Transverse colon (tissue), 4 donors: Measurements from ENCODE around the gene UBE2V1. TPM values are rescaled to one million over a fixed set of nuclear protein-coding genes. Genes with fewer than 3 reads are reported as not detected.
A peak's percentile ranks its signal among the peaks of the same experiment; 100 is the strongest.

Experiments used
- DNase-seq: peaks from one replicate; pipeline ENCODE4 v3.0.0-alpha.2; 2019
- H3K27ac ChIP-seq, 4 donors: fragments of 200-600 bp; sonication (generic); 2 replicates each; pipeline ENCODE4 v1.5.1; 2016 to 2018; ENCODE audit warnings: inconsistent platforms in 4 of 4
- H3K27me3 ChIP-seq: fragments of 200-600 bp; sonication (generic); 2 replicates; pipeline ENCODE4 v1.5.1; 2017; ENCODE audit warnings: inconsistent platforms
- H3K36me3 ChIP-seq, 4 donors: fragments of 200-600 bp; sonication (generic); 2 replicates each; pipeline ENCODE4 v1.5.1; 2017 to 2019; ENCODE audit warnings: inconsistent platforms in 4 of 4
- H3K4me1 ChIP-seq, 4 donors: fragments of 200-600 bp; sonication (generic); 2 replicates each; pipeline ENCODE4 v1.5.1; 2017 to 2020; ENCODE audit warnings: inconsistent platforms in 4 of 4
- H3K4me3 ChIP-seq, 4 donors: fragments of 200-600 bp; sonication (generic); 1 replicate in 1 of 4; 2 replicates in 3 of 4; pipeline versions ENCODE4 v1.5.1 to v1.6.1; 2017 to 2019; ENCODE audit warnings: inconsistent platforms in 4 of 4
- H3K9me3 ChIP-seq, 2 donors: fragments of 200-600 bp; sonication (generic); 2 replicates each; pipeline ENCODE4 v1.5.1; 2017 to 2019; ENCODE audit warnings: inconsistent platforms in 2 of 2
- CTCF ChIP-seq, 5 experiments: fragments of 200-600 bp in 3 of 5; fragments of 450-650 bp in 2 of 5; sonication (generic) in 3 of 5; IDR thresholded peaks; 1 replicate in 2 of 5; 2 replicates in 3 of 5; pipeline ENCODE4 v1.5.1; 2016 to 2017; ENCODE audit warnings: antibody characterized with exemption in 5 of 5, inconsistent platforms in 3 of 5, mild to moderate bottlenecking in 2 of 5, moderate library complexity in 1 of 5
- EP300 ChIP-seq: sonication (generic); formaldehyde crosslinking; IDR thresholded peaks from one replicate; pipeline ENCODE4 v1.6.1; 2017; ENCODE audit warnings: antibody characterized with exemption, low read depth
- POLR2A ChIP-seq: fragments of 450-650 bp; IDR thresholded peaks from one replicate; pipeline ENCODE4 v1.6.1; 2016; ENCODE audit warnings: antibody characterized with exemption, mild to moderate bottlenecking, moderate library complexity
- POLR2AphosphoS5 ChIP-seq, 3 donors: sonication (generic); formaldehyde crosslinking; IDR thresholded peaks; one replicate each; pipeline ENCODE4 v1.6.1; 2016; ENCODE audit warnings: antibody characterized with exemption in 3 of 3
- WGBS, 2 donors: methylation state at CpG; one replicate each; pipeline ENCODE4 v1.1.5; 2018; ENCODE audit warnings: low coverage in 1 of 2; 5-methylcytosine and 5-hydroxymethylcytosine counted together
- in situ Hi-C, 4 donors: fragments of 200-750 bp; cut with MboI; loops; one replicate each; pipeline versions ENCODE4 v1.15.0 to v1.15.1; 2017; ENCODE audit warnings: low sequenced_read_pairs in 3 of 4, low pct_ligation_motif_present in 1 of 4, low pct_unique_long_range_greater_than_20kb in 1 of 4
- intact Hi-C: fragments of 100-400 bp; cut with DNase I; formaldehyde crosslinking; loops from one replicate; pipeline ENCODE4 v1.15.1; 2023; ENCODE audit warnings: low total_unique reads
- total RNA-seq, 4 donors: library from RNA; depleted of rRNA; stranded (reverse); fragments of >200 nt; gene quantifications; one replicate each; pipeline ENCODE4 v1.1.0, GENCODE V29; 2016

The UBE2V1 gene
- total RNA-seq, 4 donors from 2014 or later: 23.7 to 104 (median 62.8) TPM

- H3K27ac ChIP-seq: peak overlapping the region; percentile 93 to 99 (median 98)
- H3K36me3 ChIP-seq: no peaks in the 10 kb centered on the region
- 4 to 20% methylated on average over 2 to 4 of the region's 4 CpGs for WGBS, 2 donors
- intact Hi-C loops (no loop called here), in situ Hi-C loops (no loop called here)
- H3K4me3 ChIP-seq: peak overlapping the region; percentile 94 to 100 (median 98)
- DNase-seq: peak; percentile 35
- H3K9me3 ChIP-seq: no peaks in the 10 kb centered on the region
- no peaks in the 10 kb centered on the region for H3K27me3 ChIP-seq
- peaks cover 38 to 55% (median 53%) of the 10 kb centered on the region in 4 donors for H3K4me1 ChIP-seq
- TF ChIP-seq POLR2AphosphoS5 (IDR thresholded peaks at IDR 0.05) (no peak), CTCF (IDR thresholded peaks at IDR 0.05) (peak in 2 of 5 experiments; percentile 18 to 29), POLR2A (peak; percentile 35)
These were observed 39.6 kb upstream of the UBE2V1 start for GRCh38 chr20:50152394-50153152.

- no peaks in the 10 kb centered on the region for H3K9me3 ChIP-seq
- peaks cover 44 to 69% (median 66%) of the 10 kb centered on the region in 4 donors for H3K4me1 ChIP-seq
- no peaks in the 10 kb centered on the region for H3K27me3 ChIP-seq
- peak overlapping the region; percentile 93 to 99 (median 98) for H3K27ac ChIP-seq
- H3K36me3 ChIP-seq: no peaks in the 10 kb centered on the region
- in situ Hi-C loops: no loop called here
- 74 to 93% methylated on average over 3 to 10 of the region's 10 CpGs for WGBS, 2 donors
- no peak for TF ChIP-seq POLR2A
- no peak for TF ChIP-seq CTCF (IDR thresholded peaks at IDR 0.05)
- TF ChIP-seq POLR2AphosphoS5 (IDR thresholded peaks at IDR 0.05): peak in 2 of 3 donors; percentile 17 to 59
- intact Hi-C loops: no loop called here
- H3K4me3 ChIP-seq: peak overlapping the region in 1 of 4 donors; percentile 99
- DNase-seq: peak; percentile 57
These were observed 38.2 kb upstream of the UBE2V1 start for GRCh38 chr20:50151034-50151743.

GRCh38 chr20:50149481-50150254, 36.7 kb upstream of the UBE2V1 start:
- no peaks in the 10 kb centered on the region for H3K9me3 ChIP-seq
- DNase-seq: no peak
- H3K36me3 ChIP-seq: no peaks in the 10 kb centered on the region
- H3K27ac ChIP-seq: peak overlapping the region; percentile 93 to 99 (median 98)
- H3K4me3 ChIP-seq: no peak overlapping the region
- no peak for TF ChIP-seq CTCF (IDR thresholded peaks at IDR 0.05)
- TF ChIP-seq EP300: no peak
- no peak for TF ChIP-seq POLR2AphosphoS5 (IDR thresholded peaks at IDR 0.05)
- TF ChIP-seq POLR2A: no peak
- H3K4me1 ChIP-seq: peaks cover 44 to 70% (median 67%) of the 10 kb centered on the region in 4 donors
- no peaks in the 10 kb centered on the region for H3K27me3 ChIP-seq
- in situ Hi-C loops: no loop called here
- 49% methylated on average over 16 of the region's 16 CpGs; no CpG with 5 or more reads in 1 of the 2 donors for WGBS, 2 donors
- intact Hi-C loops: no loop called here
